Muscle of back (tissue), 11 donors: Measurements from ENCODE around the gene EIF4A3. TPM values are rescaled to one million over a fixed set of nuclear protein-coding genes. Genes with fewer than 3 reads are reported as not detected.

Source experiments
- DNase-seq, 3 donors: peaks; one replicate each; pipeline versions ENCODE4 v3.0.0 to v3.0.0-alpha.2; 2013
- polyA plus RNA-seq, 10 donors: library from polyadenylated mRNA; unstranded; fragments of 120-200 nt; gene quantifications; one replicate each; pipeline ENCODE4 v1.2.1, GENCODE V29; 2013; ENCODE audit not compliant: insufficient read length in 10 of 10

The EIF4A3 gene
- polyA plus RNA-seq, 10 donors = 56.9 to 87.8 (median 68.4) TPM

DNA sequence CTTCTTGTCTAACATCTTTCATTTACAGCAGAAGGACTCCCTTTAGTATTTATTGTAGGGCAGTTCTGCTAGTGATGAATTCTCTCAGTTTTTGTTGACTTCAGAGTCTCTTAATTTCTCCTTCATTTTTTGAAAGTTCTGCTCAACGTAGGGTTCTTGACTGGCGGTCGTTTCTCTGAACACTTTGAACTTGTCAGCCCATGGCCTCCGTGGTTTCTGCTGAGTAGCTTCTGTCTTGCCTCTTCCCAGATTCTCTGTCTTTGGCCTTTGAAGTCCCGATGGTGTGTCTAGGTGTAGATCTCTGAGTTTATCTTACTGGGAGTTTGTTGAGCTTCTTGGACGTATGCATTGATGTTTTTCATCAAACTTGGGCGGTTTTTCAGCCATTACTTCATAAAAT is 32.2 kb downstream of the EIF4A3 start:
- DNase-seq = no peak

GRCh38 chr17:80113033-80113484 is 33.9 kb downstream of the EIF4A3 start:
- no peak for DNase-seq

DNA sequence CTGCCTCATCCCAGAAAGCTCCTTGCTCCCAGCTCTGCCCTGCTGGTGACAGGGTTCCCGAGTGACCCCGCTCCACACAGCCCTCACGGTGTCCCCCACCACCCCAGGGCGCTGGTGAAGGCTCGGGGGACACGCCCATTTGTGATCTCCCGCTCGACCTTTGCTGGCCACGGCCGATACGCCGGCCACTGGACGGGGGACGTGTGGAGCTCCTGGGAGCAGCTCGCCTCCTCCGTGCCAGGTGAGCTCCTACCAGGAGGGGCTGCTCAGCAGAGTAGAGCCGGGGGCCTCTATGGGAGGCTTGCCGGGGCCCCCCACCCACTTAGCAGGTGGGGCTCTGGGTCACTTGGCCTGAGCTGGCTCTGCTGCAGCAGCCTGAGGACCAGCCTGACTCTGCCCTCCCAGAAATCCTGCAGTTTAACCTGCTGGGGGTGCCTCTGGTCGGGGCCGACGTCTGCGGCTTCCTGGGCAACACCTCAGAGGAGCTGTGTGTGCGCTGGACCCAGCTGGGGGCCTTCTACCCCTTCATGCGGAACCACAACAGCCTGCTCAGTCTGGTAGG is 34.4 kb downstream of the EIF4A3 start:
- no peak for DNase-seq

DNA sequence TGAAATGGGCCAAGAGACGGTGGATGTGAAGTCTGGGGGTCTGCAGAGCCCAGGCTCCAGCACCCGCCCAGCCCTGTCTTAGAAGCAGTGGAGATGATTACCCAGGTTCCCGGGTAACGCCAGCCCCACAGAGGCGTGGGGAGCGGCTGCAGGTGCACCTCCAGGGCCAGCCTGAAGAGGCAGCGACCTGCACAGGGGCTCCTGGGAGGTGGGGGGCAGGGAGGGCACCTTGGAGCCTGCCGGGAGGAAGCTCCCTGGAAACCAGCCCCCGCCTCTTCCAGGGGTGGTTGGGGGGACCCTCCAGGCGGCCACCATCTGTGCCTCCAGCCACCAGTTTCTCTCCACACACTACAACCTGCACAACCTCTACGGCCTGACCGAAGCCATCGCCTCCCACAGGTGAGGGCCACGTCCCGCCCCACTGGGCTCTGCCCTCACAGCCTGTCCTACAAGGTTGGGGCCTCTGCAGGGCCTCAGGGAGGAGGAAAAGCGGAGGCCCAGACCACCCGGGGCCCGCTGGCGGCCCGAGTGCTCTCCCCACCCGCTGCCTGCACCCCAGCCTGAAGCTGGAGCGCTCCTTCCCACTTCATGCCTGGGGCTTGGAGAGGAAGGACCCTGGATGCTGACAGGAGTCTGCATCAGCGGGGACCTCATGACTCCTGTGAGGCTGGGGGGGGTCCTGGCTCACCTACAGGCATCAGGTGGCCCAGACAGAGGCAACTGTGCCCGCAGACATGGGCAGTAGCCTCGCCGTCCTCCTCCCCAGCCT is 35.0 kb downstream of the EIF4A3 start:
- no peak for DNase-seq

DNA sequence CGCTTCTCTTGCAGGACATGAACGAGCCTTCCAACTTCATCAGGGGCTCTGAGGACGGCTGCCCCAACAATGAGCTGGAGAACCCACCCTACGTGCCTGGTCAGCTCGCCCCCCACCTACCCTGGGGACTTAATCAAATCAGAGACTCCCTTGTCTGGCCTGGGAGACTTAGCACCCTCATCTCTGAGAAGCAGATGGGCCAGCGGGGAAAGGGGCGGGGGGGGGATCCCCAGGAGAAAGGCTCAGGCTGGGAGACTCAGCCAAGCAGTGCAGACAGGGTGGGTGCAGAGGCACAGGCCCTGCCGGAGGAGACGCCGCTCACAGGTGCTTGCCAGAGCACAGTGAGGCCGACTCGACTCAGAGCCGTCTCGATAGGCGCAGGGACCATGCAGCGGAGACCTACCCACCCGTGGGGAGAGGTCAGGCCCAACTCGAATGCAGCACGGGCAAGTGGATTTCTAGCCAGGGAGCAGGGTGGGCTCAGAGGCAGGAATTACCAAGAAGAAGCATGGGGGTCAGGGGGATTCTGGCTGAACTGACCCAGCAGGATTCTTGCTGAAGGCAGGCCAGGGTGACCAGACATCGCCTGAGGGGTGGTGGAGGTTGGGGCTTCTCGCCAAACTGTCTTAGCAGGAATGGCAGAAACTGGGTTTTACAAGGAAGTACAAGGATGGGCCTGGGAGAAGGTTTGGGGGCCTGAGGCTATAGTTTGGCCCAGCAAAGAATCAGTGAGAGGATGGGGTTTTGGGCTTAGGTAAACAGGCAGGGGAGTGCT is 35.8 kb downstream of the EIF4A3 start:
- DNase-seq = no peak

DNA sequence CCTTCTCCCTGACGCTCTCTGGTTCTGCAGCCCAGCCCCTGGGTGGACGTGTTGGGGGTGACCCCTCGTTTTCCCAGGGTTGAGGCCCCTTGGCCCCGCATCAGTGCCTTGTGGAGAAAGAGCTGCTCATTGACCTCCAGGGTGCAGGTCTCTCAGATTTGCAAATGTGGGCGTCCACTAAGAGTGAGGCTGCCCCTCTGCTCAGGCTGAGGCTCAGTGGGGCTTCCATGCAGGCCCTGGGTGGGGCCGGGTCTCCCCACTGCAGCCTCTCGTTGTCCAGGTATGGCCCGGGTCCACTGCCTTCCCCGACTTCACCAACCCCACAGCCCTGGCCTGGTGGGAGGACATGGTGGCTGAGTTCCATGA is 36.5 kb downstream of the EIF4A3 start:
- DNase-seq = no peak

GRCh38 chr17:80109713-80110446 is 37.0 kb downstream of the EIF4A3 start:
- no peak for DNase-seq

DNA sequence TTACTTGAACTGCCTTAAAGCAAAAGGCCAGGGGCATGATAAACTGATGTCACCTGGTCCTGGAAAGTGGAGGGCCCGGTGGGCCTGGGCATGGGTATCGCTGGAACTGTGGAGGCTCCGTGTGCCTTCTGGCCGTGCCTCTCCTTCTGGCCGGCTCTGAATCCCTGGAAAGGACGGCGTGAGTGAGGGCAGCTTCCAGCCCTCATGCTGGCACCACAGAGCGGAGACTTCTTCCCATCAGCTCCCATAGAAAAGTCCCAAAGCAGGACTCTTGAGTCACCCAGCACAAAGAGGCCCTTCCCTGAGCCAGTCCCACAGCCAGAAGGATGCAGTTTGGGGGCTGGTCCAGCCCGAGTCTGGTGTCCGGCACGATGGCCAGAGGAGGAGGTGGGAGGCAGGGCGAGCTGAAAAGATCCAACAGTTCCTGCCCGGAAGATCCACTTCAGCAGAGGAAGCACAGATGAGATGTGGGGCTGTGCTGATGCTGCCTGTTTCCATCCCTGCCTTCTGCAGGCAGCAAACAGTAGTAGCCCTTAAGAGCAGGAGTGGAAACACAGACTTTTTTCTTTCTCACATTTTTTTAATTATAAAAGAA is 37.8 kb downstream of the EIF4A3 start:
- DNase-seq = no peak

DNA sequence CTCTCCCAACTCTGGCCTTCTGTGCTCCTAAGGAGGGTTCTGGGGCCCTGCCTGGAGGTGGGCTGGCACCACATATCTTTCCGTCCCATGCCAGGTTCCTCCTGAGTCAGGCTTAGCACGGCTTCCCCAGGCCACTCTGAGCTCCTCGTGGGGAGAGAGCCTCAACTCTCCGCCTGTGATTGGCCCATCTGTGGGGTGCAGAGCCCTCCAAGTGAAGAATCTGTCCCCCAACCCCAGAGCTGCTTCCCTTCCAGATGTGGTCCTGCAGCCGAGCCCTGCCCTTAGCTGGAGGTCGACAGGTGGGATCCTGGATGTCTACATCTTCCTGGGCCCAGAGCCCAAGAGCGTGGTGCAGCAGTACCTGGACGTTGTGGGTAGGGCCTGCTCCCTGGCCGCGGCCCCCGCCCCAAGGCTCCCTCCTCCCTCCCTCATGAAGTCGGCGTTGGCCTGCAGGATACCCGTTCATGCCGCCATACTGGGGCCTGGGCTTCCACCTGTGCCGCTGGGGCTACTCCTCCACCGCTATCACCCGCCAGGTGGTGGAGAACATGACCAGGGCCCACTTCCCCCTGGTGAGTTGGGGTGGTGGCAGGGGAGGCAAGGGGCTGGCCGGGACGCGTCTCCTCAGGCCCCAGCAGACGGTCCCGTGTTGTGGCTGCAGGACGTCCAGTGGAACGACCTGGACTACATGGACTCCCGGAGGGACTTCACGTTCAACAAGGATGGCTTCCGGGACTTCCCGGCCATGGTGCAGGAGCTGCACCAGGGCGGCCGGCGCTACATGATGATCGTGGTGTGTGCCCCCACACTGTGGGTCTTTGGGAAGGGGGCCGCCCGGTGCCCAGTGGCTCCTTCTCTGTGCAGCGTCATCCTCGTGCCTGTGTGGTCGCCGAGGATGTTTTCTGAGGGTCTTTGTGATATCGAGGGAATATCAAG is 38.6 kb downstream of the EIF4A3 start:
- no peak for DNase-seq

- DNase-seq = no peak
These were observed 39.5 kb downstream of the EIF4A3 start for GRCh38 chr17:80107231-80108021.

DNA sequence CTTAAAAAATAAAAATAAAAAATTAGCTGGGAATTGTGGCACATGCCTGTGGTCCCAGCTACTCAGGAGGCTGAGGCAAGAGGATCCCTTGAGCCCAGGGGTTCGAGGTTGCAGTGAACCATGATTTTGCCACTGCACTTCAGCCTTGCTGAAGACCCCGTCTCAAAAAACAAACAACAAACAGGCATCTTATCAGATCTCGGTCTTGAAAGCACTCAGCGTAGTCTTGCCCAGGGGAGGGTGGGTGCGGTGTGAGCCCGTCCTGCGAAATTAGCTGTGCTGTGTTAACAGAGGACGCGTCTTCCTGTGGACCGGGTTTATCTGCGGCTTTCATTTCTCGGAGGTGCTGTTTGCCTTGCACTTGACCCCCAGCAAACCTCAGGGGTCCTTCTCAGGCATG is 40.2 kb downstream of the EIF4A3 start:
- DNase-seq = no peak

DNA sequence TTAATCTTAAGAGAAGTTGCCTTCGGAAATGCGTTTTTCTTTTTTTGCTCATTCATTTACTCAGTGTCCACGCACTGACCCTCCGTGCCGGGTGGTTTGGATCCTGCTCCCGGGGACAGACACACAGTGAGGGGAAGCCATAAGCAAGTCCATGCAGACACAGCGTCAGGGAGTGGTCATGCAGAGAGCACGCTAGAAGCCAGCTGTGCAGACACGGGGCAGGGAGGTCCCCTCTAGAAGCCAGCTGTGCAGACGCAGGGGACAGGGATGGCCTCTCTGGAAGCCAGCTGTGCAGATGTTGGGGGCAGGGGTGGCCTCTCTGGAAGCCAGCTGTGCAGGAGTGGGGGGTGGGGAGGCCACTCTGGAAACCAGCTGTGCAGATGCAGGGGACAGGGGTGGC is 40.8 kb downstream of the EIF4A3 start:
- peak in 1 of 3 donors; percentile 53 for DNase-seq

DNA sequence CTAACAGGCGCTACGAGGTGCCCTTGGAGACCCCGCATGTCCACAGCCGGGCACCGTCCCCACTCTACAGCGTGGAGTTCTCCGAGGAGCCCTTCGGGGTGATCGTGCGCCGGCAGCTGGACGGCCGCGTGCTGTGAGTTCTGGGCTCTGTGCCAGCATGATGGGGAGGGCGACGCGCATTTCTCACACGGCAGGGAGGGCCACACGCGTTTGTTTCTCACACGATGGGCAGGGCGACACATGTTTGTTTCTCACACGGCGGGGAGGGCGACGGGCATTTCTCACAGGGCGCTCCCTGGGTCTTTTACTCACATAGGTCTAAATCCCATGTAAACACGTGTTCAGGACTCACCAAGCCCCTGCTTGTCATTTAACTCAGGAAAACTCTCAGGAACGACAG is 41.2 kb downstream of the EIF4A3 start:
- peak in 2 of 3 donors; percentile 38 to 49 for DNase-seq

GRCh38 chr17:80104956-80105375 is 42.0 kb downstream of the EIF4A3 start:
- DNase-seq = no peak

- no peak for DNase-seq
These were observed 42.5 kb downstream of the EIF4A3 start for GRCh38 chr17:80104321-80104955.

- DNase-seq = no peak
These were observed 43.4 kb downstream of the EIF4A3 start for GRCh38 chr17:80103449-80104085.

- DNase-seq = no peak
These were observed 44.1 kb downstream of the EIF4A3 start for GRCh38 chr17:80102664-80103448.
